GM13977 (cell line): ENCODE measurements around the gene ZEB1.
"Not testable (repeated sequence)": the region's sequence is repeated elsewhere in the genome, so short reads cannot be mapped to it uniquely, and the experiment has no call there.

Experiments used
- DNase-seq: peaks from one replicate; pipeline ENCODE4 v3.0.0; 2012; ENCODE audit warnings: low spot score
- in situ Hi-C: fragments of 300-500 bp; cut with MboI; formaldehyde crosslinking; loops from one replicate; pipeline ENCODE4 v1.12.0; 2022; ENCODE audit warnings: low sequenced_read_pairs, low pct_unique_long_range_greater_than_20kb, mixed read lengths, inconsistent platforms; ENCODE audit not compliant: unreplicated experiment
- TF ChIP-seq, protein P1 (sequence below): IDR thresholded peaks from 2 replicates; pipeline ENCODE4 v1.5.1; 2012; ENCODE audit warnings: mild to moderate bottlenecking, control low read depth; ENCODE audit not compliant: insufficient read depth; ENCODE audit errors: extremely low read depth, missing control alignments

Gene ZEB1

DNA sequence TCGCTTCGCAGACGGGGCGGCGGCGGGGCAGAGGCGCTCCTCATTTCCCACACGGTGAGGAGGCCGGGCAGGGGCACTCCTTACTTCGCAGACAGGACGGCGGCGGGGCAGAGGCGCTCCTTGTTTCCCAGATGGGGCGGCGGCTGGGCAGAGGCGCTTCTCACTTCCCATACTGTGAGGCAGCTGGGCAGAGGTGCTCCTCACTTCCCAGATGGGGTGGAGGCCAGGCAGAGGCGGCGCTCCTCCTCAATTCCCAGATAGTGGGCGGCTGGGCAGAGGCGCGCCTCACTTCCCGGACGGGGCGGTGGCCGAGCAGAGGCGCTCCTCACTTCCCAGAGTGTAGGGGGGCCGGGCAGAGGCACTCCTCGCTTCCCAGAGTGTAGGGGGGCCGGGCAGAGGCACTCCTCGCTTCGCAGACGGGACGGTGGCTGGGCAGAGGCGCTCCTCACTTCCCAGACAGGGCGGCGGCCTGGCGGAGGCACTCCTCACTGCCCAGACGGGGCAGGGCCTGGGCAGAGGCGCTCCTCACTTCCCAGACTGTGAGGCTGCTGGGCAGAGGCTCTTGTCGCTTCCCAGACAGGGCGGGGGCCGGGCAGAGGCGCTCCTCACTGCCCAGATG lies 43.1 kb downstream of the ZEB1 start:
- DNase-seq: no peak
- TF ChIP-seq, protein P1, sequence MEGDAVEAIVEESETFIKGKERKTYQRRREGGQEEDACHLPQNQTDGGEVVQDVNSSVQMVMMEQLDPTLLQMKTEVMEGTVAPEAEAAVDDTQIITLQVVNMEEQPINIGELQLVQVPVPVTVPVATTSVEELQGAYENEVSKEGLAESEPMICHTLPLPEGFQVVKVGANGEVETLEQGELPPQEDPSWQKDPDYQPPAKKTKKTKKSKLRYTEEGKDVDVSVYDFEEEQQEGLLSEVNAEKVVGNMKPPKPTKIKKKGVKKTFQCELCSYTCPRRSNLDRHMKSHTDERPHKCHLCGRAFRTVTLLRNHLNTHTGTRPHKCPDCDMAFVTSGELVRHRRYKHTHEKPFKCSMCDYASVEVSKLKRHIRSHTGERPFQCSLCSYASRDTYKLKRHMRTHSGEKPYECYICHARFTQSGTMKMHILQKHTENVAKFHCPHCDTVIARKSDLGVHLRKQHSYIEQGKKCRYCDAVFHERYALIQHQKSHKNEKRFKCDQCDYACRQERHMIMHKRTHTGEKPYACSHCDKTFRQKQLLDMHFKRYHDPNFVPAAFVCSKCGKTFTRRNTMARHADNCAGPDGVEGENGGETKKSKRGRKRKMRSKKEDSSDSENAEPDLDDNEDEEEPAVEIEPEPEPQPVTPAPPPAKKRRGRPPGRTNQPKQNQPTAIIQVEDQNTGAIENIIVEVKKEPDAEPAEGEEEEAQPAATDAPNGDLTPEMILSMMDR: no peak
- in situ Hi-C loops: no loop called here

DNA sequence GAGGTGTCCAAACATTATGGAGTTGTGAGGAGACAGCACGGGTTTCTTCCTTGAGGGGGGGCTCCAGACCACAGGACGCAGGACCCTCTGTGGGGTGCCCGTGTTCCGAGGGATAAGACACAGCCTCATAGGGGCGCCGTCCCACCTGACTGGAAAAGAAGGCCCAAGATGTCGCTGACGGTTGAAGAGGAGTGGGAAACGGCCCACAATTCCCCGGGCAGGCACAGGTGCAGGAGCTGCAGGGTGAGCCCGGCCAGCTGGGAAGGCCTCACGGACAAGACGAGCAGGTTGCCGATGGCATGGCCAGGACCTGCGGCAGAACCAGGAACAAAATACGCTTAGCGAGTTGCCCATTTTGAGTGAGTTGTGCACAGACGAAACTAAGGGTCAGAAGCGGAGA lies 44.7 kb downstream of the ZEB1 start:
- DNase-seq: not testable (repeated sequence)

DNA sequence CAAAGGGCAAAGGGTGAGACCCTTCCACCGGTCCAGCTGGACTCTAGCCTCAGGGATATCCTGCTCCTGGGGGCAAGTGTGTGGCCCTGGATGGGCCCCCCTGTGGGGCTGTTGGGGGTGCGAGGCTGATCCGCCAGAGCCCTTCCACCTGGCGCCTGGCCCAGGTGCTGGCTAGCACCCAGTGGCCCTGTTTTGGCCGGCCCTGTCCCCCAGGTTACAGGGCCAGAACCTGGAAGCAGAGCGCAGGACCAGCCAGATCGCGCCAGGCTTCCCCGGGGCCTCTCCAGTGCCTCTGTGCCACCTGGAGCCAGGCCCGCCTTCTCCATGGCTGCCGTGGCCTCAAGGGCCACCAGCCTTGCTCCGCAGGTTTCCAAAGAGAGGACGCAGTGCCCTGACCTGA lies 45.2 kb downstream of the ZEB1 start:
- in situ Hi-C loops, DNase-seq: not testable (repeated sequence)

More for the DNA sequence above, 44.7 kb downstream of the ZEB1 start:
- in situ Hi-C loops: not testable (repeated sequence)

DNA sequence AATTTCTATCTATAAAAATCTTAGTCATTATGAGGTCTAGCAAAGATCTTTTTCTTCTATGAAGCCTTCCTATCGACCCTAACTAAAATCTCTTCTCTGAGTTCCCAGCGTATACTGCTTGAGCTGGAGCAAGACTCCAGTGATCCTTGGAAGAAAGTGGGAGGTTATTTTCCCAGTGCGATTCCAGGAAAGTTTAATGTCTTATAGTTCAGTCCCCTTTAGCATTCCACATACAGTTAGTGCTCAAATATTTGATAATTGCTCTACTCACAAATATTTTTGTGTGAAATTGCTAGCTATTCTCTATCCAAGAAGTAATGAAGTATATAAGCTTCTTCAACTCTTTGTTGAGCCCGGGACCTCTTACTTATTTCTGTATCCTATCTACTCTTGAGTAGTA lies 47.7 kb downstream of the ZEB1 start:
- DNase-seq: no peak
- TF ChIP-seq, protein P1: no peak
- in situ Hi-C loops: no loop called here

DNA sequence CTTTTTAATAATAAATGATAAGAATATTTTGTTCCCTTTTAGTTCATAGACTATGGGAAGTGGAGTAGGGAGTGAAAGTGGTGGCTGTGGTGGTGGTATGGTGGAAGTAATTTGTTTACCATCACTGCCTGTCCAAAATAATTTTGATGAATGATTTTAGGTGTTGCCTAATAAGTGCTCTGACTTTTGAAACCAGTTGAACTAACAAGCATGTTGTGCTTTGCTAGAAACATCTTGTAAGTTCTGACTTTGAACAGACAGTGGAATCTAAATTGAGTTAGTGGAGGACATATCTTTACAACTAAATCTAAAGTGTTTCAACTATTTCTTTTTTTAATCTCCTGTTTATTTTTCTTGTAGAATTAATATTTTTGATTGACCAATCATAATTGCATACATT lies 49.7 kb downstream of the ZEB1 start:
- in situ Hi-C loops: no loop called here
- TF ChIP-seq, protein P1: no peak
- no peak for DNase-seq

DNA sequence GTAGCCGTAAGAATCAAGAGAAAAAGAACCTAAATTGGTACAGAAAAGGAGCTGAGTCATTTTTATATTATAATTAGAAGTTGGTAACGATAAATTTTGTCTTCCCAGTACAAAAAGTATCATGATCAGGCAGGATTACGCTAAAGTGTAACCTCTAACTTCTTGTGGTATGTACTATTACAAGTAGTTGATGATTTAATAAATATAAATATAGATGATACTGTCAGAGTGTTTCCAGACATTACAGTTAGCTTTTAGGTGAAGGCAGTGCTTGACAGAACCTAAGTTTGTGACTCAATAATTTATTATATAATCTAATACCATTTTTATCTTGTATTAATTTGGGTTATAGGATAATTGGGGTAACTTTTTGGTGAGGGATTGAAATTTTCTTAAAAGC lies 53.4 kb downstream of the ZEB1 start:
- DNase-seq: no peak
- in situ Hi-C loops: no loop called here
- TF ChIP-seq, protein P1: no peak

DNA sequence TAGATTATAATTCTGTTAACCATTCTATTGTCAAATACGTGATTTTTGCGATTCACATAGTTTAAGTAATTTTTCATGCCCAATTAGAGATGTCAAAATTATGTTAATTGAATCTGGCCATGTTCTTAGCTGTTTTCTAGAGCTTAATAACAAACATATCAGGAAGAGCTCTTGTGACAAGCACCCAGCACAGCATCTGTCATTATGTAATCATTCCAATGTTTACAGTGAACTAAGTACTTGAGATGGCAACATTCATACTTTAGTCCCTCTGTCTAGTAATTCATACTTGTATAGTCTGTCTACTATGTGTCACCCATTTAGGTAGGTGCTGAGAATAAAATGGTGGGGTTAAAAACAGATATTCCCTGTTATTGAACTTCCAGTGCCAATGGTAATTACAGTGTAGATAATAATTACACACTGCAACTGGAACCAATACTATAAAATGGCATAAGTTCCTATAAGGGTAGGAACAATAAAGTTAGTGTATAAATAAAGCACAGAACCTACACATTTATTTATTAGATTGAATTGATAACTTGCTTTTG lies 55.2 kb downstream of the ZEB1 start:
- in situ Hi-C loops: no loop called here
- no peak for DNase-seq
- TF ChIP-seq, protein P1: no peak

DNA sequence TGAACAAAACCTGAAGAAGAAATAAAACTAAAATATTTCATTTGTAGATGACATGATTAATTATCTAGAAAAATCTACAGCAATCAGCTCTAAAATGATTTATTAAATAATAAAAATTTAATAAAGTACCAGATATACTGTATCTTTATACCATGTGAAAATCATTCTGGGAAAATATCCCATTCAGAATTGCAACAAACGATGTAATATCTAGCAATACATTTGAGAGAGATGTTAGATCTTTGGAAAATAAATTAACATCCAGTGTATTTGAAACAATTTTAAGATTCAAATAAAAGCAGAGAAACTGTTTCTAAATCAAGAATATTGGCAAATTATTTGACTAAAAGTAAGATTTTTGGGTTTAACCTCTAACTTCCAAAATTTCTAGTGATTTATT lies 62.2 kb downstream of the ZEB1 start:
- no peak for DNase-seq
- in situ Hi-C loops: no loop called here
- TF ChIP-seq, protein P1: no peak
